Natural killer cell treated with Interleukin-12 subunit alpha and Interleukin-12 subunit beta and Interleukin-15 and Interleukin-18, amount 100 ng/mL, for 72 hours (primary cell): ENCODE data around the gene PRR36. TPM values are rescaled to one million over a fixed set of nuclear protein-coding genes. Genes with fewer than 3 reads are reported as not detected.
A peak's percentile ranks its signal among the peaks of the same experiment; 100 is the strongest.
"Not testable (repeated sequence)": the region's sequence is repeated elsewhere in the genome, so short reads cannot be mapped to it uniquely, and the experiment has no call there.

Experiments
- ATAC-seq, 2 donors: fragments of 150-1000 bp; cut with Tn5 transposase in 1 of 2; sonication (Bioruptor Pico), chemical (Tn5 transposase) in 1 of 2; 2 replicates each; pipeline ENCODE4 v1.10.0; 2021
- DNase-seq: peaks from one replicate; pipeline ENCODE4 v3.0.0; 2022; ENCODE audit warnings: low spot score
- H3K27ac Mint-ChIP-seq, 2 donors: 1 replicate in 1 of 2; 2 replicates in 1 of 2; pipeline ENCODE4 v1.8.0; 2022; ENCODE audit warnings: mixed read lengths in 2 of 2, mild to moderate bottlenecking in 1 of 2, moderate library complexity in 1 of 2
- H3K27me3 Mint-ChIP-seq, 2 donors: 1 replicate in 1 of 2; 2 replicates in 1 of 2; pipeline ENCODE4 v1.8.0; 2022; ENCODE audit warnings: mixed read lengths in 2 of 2
- H3K36me3 Mint-ChIP-seq: one replicate; pipeline ENCODE4 v1.8.0; 2022; ENCODE audit warnings: mixed read lengths
- H3K4me1 Mint-ChIP-seq, 2 donors: 1 replicate in 1 of 2; 2 replicates in 1 of 2; pipeline ENCODE4 v1.8.0; 2022; ENCODE audit warnings: low read depth in 2 of 2, mixed read lengths in 2 of 2, mild to moderate bottlenecking in 1 of 2
- H3K4me3 Mint-ChIP-seq: one replicate; pipeline ENCODE4 v1.8.0; 2022; ENCODE audit warnings: mixed read lengths
- H3K9me3 Mint-ChIP-seq: 2 replicates; pipeline ENCODE4 v1.8.0; 2022; ENCODE audit warnings: mixed read lengths
- total RNA-seq, 2 donors: library from RNA; stranded (reverse); gene quantifications; one replicate each; pipeline ENCODE4 v1.2.3, GENCODE V29; 2022

The PRR36 gene
- total RNA-seq: not detected

GRCh38 chr19:7874076-7874896 is at the start of gene PRR36:
Gene PRR36 (minus strand): TSS chr19:7874390. CDS start chr19:7873689, 701 bp downstream.
- no peaks in the 10 kb centered on the region for H3K9me3 Mint-ChIP-seq
- no peak within 1 kb of the TSS for H3K27ac Mint-ChIP-seq
- H3K36me3 Mint-ChIP-seq: peaks cover 7% of the 10 kb centered on the region
- H3K4me3 Mint-ChIP-seq: peak within 1 kb of the TSS; percentile 48
- H3K4me1 Mint-ChIP-seq: peaks cover 13 to 24% of the 10 kb centered on the region in 2 donors
- peaks cover 12% of the 10 kb centered on the region in 2 donors for H3K27me3 Mint-ChIP-seq
- no peak for DNase-seq
- ATAC-seq: no peak

- Mint-ChIP-seq H3K4me3 (peak overlapping the region; percentile 37), H3K4me1 (peaks cover 9 to 18% of the 10 kb centered on the region in 2 donors), H3K27ac (no peak overlapping the region), H3K9me3 (no peaks in the 10 kb centered on the region), H3K36me3 (no peaks in the 10 kb centered on the region), H3K27me3 (peaks cover 4 to 6% of the 10 kb centered on the region in 2 donors)
- DNase-seq (no peak), ATAC-seq (no peak)
Observed at GRCh38 chr19:7923295-7924191, 49.4 kb upstream of the PRR36 start.

GRCh38 chr19:7922836-7923195 is 48.6 kb upstream of the PRR36 start:
- Mint-ChIP-seq H3K4me3 (peak overlapping the region; percentile 37), H3K4me1 (peaks cover 14 to 21% of the 10 kb centered on the region in 2 donors), H3K27me3 (peaks cover 6% of the 10 kb centered on the region in 2 donors), H3K9me3 (no peaks in the 10 kb centered on the region), H3K27ac (no peak overlapping the region), H3K36me3 (no peaks in the 10 kb centered on the region)
- ATAC-seq: no peak
- no peak for DNase-seq

- ATAC-seq (no peak), DNase-seq (no peak)
- Mint-ChIP-seq H3K27ac (no peak overlapping the region), H3K27me3 (peaks cover 6 to 7% of the 10 kb centered on the region in 2 donors), H3K36me3 (no peaks in the 10 kb centered on the region), H3K4me1 (peaks cover 14 to 22% of the 10 kb centered on the region in 2 donors), H3K4me3 (peak overlapping the region; percentile 62), H3K9me3 (no peaks in the 10 kb centered on the region)
Observed at GRCh38 chr19:7921967-7922835, 48.0 kb upstream of the PRR36 start.

- H3K36me3 Mint-ChIP-seq: no peaks in the 10 kb centered on the region
- no peaks in the 10 kb centered on the region for H3K9me3 Mint-ChIP-seq
- DNase-seq (no peak), ATAC-seq (no peak)
- H3K4me1 Mint-ChIP-seq: peaks cover 14 to 19% of the 10 kb centered on the region in 2 donors
- H3K27me3 Mint-ChIP-seq: peaks cover 6 to 7% of the 10 kb centered on the region in 2 donors
- peak overlapping the region; percentile 87 for H3K4me3 Mint-ChIP-seq
- peak overlapping the region; percentile 60 to 92 for H3K27ac Mint-ChIP-seq
Observed at GRCh38 chr19:7921302-7921966, 47.2 kb upstream of the PRR36 start.

- Mint-ChIP-seq H3K27me3 (peaks cover 6 to 7% of the 10 kb centered on the region in 2 donors), H3K36me3 (no peaks in the 10 kb centered on the region), H3K27ac (peak overlapping the region; percentile 69 to 92), H3K9me3 (no peaks in the 10 kb centered on the region), H3K4me3 (peak overlapping the region; percentile 87), H3K4me1 (peaks cover 14 to 16% of the 10 kb centered on the region in 2 donors)
- DNase-seq: peak; percentile 99
- peak; percentile 82 to 92 for ATAC-seq
Observed at GRCh38 chr19:7920519-7921301, 46.5 kb upstream of the PRR36 start.

GRCh38 chr19:7919610-7920518 is 45.7 kb upstream of the PRR36 start, which contains the start of gene SNAPC2:
Gene SNAPC2 (plus strand): TSS chr19:7920338. CDS start chr19:7920367, 29 bp downstream.
- Mint-ChIP-seq H3K36me3 (no peaks in the 10 kb centered on the region), H3K4me3 (peak within 1 kb of the TSS; percentile 87), H3K27me3 (peaks cover 6 to 7% of the 10 kb centered on the region in 2 donors), H3K4me1 (peaks cover 14 to 19% of the 10 kb centered on the region in 2 donors), H3K9me3 (no peaks in the 10 kb centered on the region), H3K27ac (peak within 1 kb of the TSS; percentile 69 to 92)
- DNase-seq (peak; percentile 98), ATAC-seq (peak; percentile 78 to 83)

GRCh38 chr19:7918615-7919421 is 44.6 kb upstream of the PRR36 start:
- H3K4me3 Mint-ChIP-seq: peak overlapping the region; percentile 45
- DNase-seq (no peak), ATAC-seq (no peak)
- H3K9me3 Mint-ChIP-seq: no peaks in the 10 kb centered on the region
- peaks cover 14 to 17% of the 10 kb centered on the region in 2 donors for H3K4me1 Mint-ChIP-seq
- peaks cover 6 to 7% of the 10 kb centered on the region in 2 donors for H3K27me3 Mint-ChIP-seq
- no peak overlapping the region for H3K27ac Mint-ChIP-seq
- H3K36me3 Mint-ChIP-seq: no peaks in the 10 kb centered on the region

GRCh38 chr19:7918062-7918614 is 43.9 kb upstream of the PRR36 start:
- H3K36me3 Mint-ChIP-seq, H3K27ac Mint-ChIP-seq, ATAC-seq, H3K27me3 Mint-ChIP-seq, DNase-seq, H3K9me3 Mint-ChIP-seq: not testable (repeated sequence)
- peaks cover 14 to 17% of the 10 kb centered on the region in 2 donors for H3K4me1 Mint-ChIP-seq
- H3K4me3 Mint-ChIP-seq: peak overlapping the region; percentile 45

GRCh38 chr19:7917267-7918061 is 43.3 kb upstream of the PRR36 start:
- no peak for ATAC-seq
- no peaks in the 10 kb centered on the region for H3K9me3 Mint-ChIP-seq
- peaks cover 6 to 7% of the 10 kb centered on the region in 2 donors for H3K27me3 Mint-ChIP-seq
- peak overlapping the region; percentile 72 for H3K4me3 Mint-ChIP-seq
- DNase-seq: no peak
- no peak overlapping the region for H3K27ac Mint-ChIP-seq
- H3K4me1 Mint-ChIP-seq: peaks cover 14 to 21% of the 10 kb centered on the region in 2 donors
- no peaks in the 10 kb centered on the region for H3K36me3 Mint-ChIP-seq
